HG03460 (cell line): ENCODE results near the gene GSG1L.

Experiments used
- ATAC-seq: cut with Tn5 transposase; IDR thresholded peaks from one replicate; pipeline ENCODE4 v1.9.1; 2021; ENCODE audit not compliant: unreplicated experiment

The GSG1L gene

GRCh38 chr16:27826081-27826892 lies 237.2 kb downstream of the GSG1L start:
- ATAC-seq, result no peak

GRCh38 chr16:27824786-27825185 lies 238.7 kb downstream of the GSG1L start:
- ATAC-seq, result no peak

GRCh38 chr16:27824006-27824405 lies 239.5 kb downstream of the GSG1L start:
- no peak for ATAC-seq

- ATAC-seq, result no peak
These were observed 240.1 kb downstream of the GSG1L start for GRCh38 chr16:27823421-27823820.

- ATAC-seq, result no peak
These were observed 240.5 kb downstream of the GSG1L start for GRCh38 chr16:27822996-27823395.

- no peak for ATAC-seq
These were observed 241.0 kb downstream of the GSG1L start for GRCh38 chr16:27822529-27822928.

GRCh38 chr16:27820646-27821345 lies 242.7 kb downstream of the GSG1L start:
- no peak for ATAC-seq

- ATAC-seq, result no peak
These were observed 243.5 kb downstream of the GSG1L start for GRCh38 chr16:27819881-27820610.

GRCh38 chr16:27819356-27819755 lies 244.2 kb downstream of the GSG1L start:
- ATAC-seq, result no peak

GRCh38 chr16:27818246-27818645 lies 245.3 kb downstream of the GSG1L start:
- no peak for ATAC-seq

- ATAC-seq, result no peak
These were observed 246.5 kb downstream of the GSG1L start for GRCh38 chr16:27817038-27817437.

GRCh38 chr16:27816561-27816960 lies 247.0 kb downstream of the GSG1L start:
- no peak for ATAC-seq

- ATAC-seq, result no peak
These were observed 249.9 kb downstream of the GSG1L start for GRCh38 chr16:27813591-27813990.

- no peak for ATAC-seq
These were observed 251.6 kb downstream of the GSG1L start for GRCh38 chr16:27811881-27812280.

- ATAC-seq, result no peak
These were observed 256.5 kb downstream of the GSG1L start for GRCh38 chr16:27806986-27807385.

- ATAC-seq, result no peak
These were observed 257.1 kb downstream of the GSG1L start for GRCh38 chr16:27806388-27806787.

- ATAC-seq, result no peak
These were observed 257.6 kb downstream of the GSG1L start for GRCh38 chr16:27805828-27806351.

- no peak for ATAC-seq
These were observed 259.6 kb downstream of the GSG1L start for GRCh38 chr16:27803775-27804549.

- ATAC-seq, result no peak
These were observed 260.7 kb downstream of the GSG1L start for GRCh38 chr16:27802664-27803439.
